Smooth muscle cell of the brain vasculature (primary cell): ENCODE results near the gene TSC22D2.
"Not testable (repeated sequence)": the region's sequence is repeated elsewhere in the genome, so short reads cannot be mapped to it uniquely, and the experiment has no call there.

ENCODE experiments used
- DNase-seq: peaks from one replicate; pipeline ENCODE4 v3.0.0-alpha.2; 2012; ENCODE audit warnings: low read depth, low spot score

TSC22D2 gene

GRCh38 chr3:150484410-150484809 lies 76.3 kb downstream of the TSC22D2 start:
- DNase-seq = no peak

DNA sequence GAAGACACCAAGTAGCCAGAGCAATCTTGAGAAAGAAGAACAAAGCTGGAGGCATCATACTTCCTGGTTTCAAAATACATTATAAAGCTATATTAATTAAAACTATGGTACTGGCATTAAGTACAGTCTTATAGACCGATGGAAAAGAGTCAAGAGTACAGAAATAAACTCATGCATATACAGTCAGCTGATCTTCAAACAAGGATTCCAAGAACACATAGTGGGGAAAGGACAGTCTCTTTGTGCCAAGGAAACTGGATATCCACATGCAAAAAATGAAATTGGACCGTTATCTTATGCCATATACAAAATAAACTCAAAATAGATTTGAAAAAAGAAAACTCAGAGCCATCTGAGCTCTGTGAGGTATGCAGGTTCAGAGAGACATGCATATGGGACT lies 80.8 kb downstream of the TSC22D2 start:
- no peak for DNase-seq

- DNase-seq = no peak
Observed at GRCh38 chr3:150490277-150490986, 82.3 kb downstream of the TSC22D2 start.

GRCh38 chr3:150494411-150494977 lies 86.4 kb downstream of the TSC22D2 start:
- no peak for DNase-seq

GRCh38 chr3:150495149-150495548 lies 87.1 kb downstream of the TSC22D2 start:
- DNase-seq = no peak

DNA sequence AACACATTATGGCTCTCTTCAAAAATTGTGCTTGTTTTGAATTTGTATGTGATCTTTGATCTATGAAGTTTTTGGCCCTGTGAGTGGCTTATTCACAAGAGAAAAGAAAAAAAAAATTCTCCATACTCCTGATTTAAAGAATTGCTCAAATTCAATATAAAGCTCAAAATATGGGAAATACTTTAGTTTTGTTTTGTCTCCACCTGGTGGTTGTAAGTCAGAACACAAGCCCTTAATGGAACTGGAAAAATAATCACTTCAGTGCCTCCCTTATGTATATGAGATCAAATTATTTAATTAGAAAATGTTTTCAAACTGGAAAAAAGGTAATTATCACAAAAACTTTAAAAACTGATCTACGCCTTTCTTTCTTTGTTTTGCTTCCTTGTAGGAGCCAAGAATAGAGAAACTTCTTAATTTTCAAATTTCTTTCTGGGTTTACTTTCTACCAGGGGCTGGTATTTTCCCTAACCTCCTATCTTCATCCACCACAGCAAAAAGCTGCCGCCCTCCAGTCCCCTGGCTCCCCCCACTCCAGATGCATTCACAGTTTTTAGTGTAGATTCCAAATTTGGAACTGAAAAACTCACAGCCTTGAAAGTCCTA lies 87.6 kb downstream of the TSC22D2 start:
- peak; percentile 40 for DNase-seq

DNA sequence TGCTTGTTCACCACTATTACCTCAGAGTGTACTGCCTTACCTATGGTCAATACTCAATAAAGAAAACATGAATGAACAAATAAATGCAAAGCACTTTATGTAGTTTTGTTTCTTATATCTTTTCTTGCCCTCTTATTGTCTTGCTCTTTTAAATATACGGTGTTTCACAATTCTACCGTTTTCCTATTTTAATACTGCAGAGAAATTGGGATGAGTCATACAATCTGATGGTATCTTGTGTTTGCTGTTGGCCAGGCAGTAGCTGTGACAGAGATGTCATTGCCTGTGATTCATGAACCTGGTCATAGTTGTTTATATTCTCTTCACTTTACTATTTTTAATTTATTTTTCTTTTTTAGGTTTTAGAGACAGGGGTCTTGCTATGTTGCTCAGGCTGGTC lies 89.9 kb downstream of the TSC22D2 start:
- DNase-seq = no peak

- not testable (repeated sequence) for DNase-seq
Observed at GRCh38 chr3:150500960-150501359, 92.9 kb downstream of the TSC22D2 start.

DNA sequence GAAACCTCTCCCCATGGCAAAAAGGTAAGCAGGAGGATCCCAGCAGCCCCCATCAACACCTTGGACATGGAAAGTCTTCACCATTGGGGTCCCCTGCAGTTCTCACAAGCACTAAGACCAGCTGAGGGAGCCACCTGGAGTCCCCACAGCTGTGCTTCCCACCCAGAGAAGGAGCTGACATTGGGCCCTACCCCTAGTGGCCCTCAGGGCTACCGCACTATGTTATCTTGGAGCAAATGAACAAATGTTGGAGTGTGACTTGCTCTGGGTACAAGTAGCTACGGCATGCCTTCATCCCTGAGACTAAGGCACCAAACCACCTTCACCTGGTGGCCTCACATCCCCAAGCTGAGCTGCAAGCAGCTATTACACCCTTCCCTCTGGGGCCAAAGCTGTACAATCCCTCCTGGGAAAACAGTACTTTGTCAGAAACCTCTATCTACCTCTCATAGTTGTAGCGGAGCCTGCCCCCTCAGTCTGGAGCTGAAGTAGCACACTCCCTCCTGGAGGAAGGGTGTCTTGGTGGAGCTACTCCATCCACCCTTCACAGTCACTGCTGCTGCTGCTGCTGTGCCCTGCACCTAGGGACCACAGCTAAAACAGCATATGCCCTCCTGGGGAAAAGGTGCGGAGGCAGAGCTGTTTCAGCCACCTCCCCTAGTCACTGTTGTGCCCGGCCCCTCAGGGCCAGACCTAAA lies 95.5 kb downstream of the TSC22D2 start:
- no peak for DNase-seq

- no peak for DNase-seq
Observed at GRCh38 chr3:150504483-150504882, 96.4 kb downstream of the TSC22D2 start.

- no peak for DNase-seq
Observed at GRCh38 chr3:150508401-150508800, 100.3 kb downstream of the TSC22D2 start.

DNA sequence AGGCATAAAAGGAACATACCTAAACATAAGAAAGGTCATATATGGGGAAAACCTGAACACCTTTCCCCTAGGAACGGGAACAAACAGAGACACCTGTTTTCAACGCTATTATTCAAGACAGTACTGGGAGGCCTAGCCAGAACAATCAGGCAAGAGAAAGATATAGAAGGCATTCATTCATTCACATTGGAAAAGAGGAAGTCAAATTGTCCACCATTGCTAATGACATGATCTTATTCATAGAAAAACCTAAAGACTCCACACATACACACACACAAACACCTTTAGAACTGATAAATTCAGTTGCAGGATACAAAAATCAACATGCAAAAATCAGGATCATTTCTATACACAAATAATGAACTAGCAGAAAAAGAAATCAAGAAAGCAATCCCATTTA lies 101.7 kb downstream of the TSC22D2 start:
- DNase-seq = no peak

DNA sequence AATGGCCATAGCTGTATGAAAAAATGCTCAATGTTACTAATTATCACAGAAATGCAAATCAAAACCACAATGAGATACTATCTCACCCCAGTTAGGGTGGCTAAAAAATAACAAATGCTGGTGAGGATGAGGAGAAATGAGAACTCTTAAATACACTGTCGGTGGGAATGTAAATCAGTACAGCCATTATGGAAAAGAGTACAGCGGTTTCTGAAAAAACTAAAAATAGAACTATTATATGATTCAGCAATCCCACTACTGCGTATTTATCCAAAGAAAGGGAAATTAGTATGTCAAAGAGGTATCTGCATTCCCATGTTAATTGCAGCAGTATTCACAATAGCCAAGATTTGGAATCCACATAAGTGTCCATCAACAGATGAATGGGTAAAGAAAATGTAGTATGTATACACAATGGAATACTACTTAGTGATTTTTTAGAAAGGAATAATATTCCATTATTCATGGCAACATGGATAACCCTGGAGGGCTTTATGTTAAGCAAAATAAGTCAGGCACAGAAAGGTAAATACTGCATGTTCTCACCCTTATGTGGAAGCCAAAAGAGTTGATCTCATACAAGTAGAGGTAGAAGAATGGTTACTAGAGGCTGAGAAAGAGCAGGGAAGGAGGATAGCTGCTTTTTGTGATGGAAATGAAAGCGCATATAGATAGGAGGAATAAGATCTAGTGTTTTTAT lies 103.2 kb downstream of the TSC22D2 start:
- DNase-seq = no peak

GRCh38 chr3:150515210-150515609 lies 107.1 kb downstream of the TSC22D2 start:
- DNase-seq = no peak
